ENCODE results near the gene IL3. TPM values are rescaled to one million over a fixed set of nuclear protein-coding genes. Genes with fewer than 3 reads are reported as not detected.

Gene IL3
- total RNA-seq, 4 donors from 2014 or later = not detected

DNA sequence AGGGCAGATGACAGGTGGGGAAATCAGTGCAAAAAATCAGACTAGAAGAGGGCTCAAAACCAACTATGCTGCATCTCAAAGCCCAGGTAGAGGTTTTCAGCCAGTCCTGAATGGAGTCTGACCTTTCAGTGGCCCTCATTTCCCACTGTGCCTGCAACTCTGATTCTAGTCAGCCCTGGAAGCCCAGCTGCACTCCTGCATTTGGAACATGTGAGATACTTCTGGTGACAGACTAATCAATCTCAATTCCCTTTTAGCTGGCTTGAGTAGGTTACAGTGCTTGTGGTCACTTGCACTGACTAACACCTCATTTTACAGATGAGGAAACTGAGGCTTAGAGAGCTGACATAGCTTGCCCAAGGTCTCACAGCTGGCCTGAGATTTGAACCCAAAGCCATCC, 41.1 kb upstream of the IL3 start:
- H3K36me3 ChIP-seq = no peaks in the 10 kb centered on the region
- H3K4me1 ChIP-seq = no peaks in the 10 kb centered on the region
- TF ChIP-seq, protein P1, sequence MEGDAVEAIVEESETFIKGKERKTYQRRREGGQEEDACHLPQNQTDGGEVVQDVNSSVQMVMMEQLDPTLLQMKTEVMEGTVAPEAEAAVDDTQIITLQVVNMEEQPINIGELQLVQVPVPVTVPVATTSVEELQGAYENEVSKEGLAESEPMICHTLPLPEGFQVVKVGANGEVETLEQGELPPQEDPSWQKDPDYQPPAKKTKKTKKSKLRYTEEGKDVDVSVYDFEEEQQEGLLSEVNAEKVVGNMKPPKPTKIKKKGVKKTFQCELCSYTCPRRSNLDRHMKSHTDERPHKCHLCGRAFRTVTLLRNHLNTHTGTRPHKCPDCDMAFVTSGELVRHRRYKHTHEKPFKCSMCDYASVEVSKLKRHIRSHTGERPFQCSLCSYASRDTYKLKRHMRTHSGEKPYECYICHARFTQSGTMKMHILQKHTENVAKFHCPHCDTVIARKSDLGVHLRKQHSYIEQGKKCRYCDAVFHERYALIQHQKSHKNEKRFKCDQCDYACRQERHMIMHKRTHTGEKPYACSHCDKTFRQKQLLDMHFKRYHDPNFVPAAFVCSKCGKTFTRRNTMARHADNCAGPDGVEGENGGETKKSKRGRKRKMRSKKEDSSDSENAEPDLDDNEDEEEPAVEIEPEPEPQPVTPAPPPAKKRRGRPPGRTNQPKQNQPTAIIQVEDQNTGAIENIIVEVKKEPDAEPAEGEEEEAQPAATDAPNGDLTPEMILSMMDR (IDR thresholded peaks at IDR 0.05) = no peak
- TF ChIP-seq POLR2A (IDR thresholded peaks at IDR 0.05) = no peak
- H3K27me3 ChIP-seq = peaks cover 0 to 39% (median 0%) of the 10 kb centered on the region in 4 donors
- H3K27ac ChIP-seq = no peak overlapping the region
- no peak overlapping the region for H3K4me3 ChIP-seq
- no peak for DNase-seq
- H3K9me3 ChIP-seq = no peaks in the 10 kb centered on the region
- intact Hi-C loops (cut with DNase I) = no loop called here

DNA sequence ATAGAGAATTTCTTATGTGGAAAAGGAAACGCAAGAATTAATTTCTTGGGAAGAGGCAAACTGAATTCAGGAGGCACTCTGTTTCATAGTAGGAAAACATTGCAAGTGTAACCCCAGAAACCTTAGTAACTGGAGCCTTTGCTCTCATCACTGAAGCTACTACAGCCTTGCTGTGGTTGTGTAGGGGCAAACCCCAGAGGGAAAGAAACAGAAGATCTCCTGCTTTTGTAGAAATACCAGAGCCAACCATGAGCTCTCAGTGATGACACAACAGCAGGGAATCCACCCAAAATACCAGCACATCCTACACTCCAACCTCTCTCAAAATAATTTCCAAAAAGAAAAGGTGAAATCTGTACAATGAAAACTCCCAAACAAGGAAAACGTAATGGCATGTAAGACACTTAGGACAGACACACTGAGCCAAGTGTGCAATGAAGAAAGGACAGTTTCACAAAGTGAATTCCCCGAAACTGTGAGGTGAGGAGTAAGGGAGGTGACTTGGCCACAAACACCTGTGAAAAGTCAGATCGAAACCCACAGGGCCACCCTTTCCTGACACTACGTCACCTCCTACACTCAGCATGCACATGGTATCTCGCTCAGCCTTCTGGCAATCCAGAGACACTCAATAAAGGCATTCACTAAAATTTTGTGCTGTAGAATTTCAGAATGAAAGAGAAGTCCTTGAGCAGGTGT, 40.4 kb upstream of the IL3 start:
- DNase-seq = no peak
- no peaks in the 10 kb centered on the region for H3K9me3 ChIP-seq
- no peaks in the 10 kb centered on the region for H3K36me3 ChIP-seq
- no peak overlapping the region for H3K27ac ChIP-seq
- intact Hi-C loops (cut with DNase I) = no loop called here
- H3K4me3 ChIP-seq = no peak overlapping the region
- H3K4me1 ChIP-seq = no peaks in the 10 kb centered on the region
- H3K27me3 ChIP-seq = peaks cover 0 to 38% (median 0%) of the 10 kb centered on the region in 4 donors
- WGBS, 2 donors = 64 to 75% methylated on average over 6 of the region's 6 CpGs
- TF ChIP-seq POLR2A (IDR thresholded peaks at IDR 0.05) = no peak
- TF ChIP-seq, protein P1 (IDR thresholded peaks at IDR 0.05) = no peak

DNA sequence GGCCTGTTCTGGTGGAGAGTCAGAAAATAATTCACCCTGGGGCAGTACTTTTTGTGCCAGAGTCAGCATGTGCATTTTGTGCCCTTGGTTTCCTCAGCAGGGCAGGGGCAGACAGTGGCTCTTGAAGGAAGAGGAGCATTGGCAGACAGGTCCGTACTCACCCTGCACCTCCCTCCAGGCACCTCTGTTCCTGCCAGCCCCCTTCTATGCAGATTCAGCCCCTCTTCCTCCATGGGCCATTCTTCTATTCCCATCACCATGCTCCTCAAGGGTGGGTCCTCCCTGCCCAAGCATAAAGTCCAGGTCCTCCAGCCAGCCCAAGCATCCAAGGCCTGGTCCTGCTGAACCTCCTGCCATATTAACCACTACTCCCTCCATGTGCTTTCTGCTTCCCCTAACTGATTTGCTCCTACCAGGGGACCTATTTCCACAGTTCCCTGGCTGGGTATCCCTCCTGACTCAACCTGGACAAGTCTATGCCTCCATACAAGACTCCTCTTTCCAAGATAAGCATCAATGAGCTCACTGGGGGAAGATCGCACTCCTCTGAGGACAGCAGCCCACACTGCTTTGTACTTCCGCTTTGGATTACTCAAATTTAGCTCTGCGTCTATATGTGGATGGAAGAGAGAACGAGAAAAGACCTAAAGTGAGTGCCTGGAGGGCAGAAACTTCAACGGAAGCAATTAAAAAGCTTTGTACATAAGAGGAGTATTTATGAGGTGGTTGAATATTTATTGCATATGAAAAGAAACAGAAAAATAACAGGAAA, 39.7 kb upstream of the IL3 start:
- Histone ChIP-seq H3K9me3 (no peaks in the 10 kb centered on the region), H3K4me3 (no peak overlapping the region), H3K4me1 (no peaks in the 10 kb centered on the region), H3K36me3 (no peaks in the 10 kb centered on the region), H3K27me3 (peaks cover 0 to 31% (median 0%) of the 10 kb centered on the region in 4 donors), H3K27ac (no peak overlapping the region)
- intact Hi-C loops (cut with DNase I) = no loop called here
- no peak for TF ChIP-seq POLR2A (IDR thresholded peaks at IDR 0.05)
- TF ChIP-seq, protein P1 (IDR thresholded peaks at IDR 0.05) = no peak
- DNase-seq = no peak
- WGBS, 2 donors = 61 to 69% methylated on average over 5 to 6 of the region's 6 CpGs

DNA sequence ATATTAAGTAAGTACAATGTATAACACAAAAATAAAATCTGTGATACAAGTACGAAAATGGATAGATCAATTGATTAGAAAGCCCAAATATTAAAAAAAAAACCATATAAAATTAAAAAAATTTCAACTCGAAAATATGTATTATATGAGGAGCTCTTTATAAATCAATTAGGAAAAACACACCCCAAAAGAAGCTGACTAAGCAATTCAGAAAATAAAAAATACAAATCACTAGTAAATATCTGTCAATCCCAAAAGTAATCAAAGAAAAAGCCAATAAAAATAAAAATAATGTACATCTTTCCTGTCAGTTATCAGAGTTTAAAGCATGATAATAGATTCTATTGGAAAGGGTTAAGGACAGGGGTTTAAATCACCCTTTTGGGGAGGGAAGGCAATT, 38.8 kb upstream of the IL3 start:
- no peak for DNase-seq
- no peak for TF ChIP-seq POLR2A (IDR thresholded peaks at IDR 0.05)
- TF ChIP-seq, protein P1 (IDR thresholded peaks at IDR 0.05) = no peak
- Histone ChIP-seq H3K9me3 (no peaks in the 10 kb centered on the region), H3K4me1 (no peaks in the 10 kb centered on the region), H3K36me3 (no peaks in the 10 kb centered on the region), H3K27ac (no peak overlapping the region), H3K4me3 (no peak overlapping the region), H3K27me3 (peaks cover 0 to 28% (median 0%) of the 10 kb centered on the region in 4 donors)
- intact Hi-C loops (cut with DNase I) = no loop called here
- 65 to 67% methylated on average over 2 of the region's 2 CpGs for WGBS, 2 donors

DNA sequence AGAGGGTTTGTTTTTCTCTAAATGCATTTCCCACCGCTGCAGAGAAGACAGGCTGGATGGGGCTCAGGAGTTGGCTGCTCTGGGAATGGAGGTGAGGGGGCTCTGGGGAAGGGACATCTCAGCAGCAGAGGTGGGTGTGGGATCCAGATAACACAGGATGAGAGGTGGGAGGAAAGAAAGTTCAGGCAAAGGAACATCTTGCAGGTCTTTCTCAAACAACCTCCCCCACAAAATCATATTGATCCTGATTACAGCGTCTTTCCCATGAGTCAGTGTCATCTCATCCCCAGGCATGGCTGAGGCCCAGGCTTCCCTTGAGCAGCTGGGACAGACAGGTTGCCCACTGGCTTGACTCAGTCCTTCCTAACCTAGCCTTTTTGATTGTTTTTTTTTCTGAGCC, 37.7 kb upstream of the IL3 start:
- peaks cover 0 to 17% (median 0%) of the 10 kb centered on the region in 4 donors for H3K27me3 ChIP-seq
- no peaks in the 10 kb centered on the region for H3K9me3 ChIP-seq
- no peak overlapping the region for H3K4me3 ChIP-seq
- no peaks in the 10 kb centered on the region for H3K4me1 ChIP-seq
- TF ChIP-seq POLR2A (IDR thresholded peaks at IDR 0.05) = no peak
- TF ChIP-seq, protein P1 (IDR thresholded peaks at IDR 0.05) = no peak
- DNase-seq = no peak
- WGBS, 2 donors = 55 to 56% methylated on average over 2 of the region's 2 CpGs
- no peak overlapping the region for H3K27ac ChIP-seq
- no peaks in the 10 kb centered on the region for H3K36me3 ChIP-seq
- intact Hi-C loops (cut with DNase I) = no loop called here
